ENCODE measurements around the gene ANKRD12. TPM values are rescaled to one million over a fixed set of nuclear protein-coding genes. Genes with fewer than 3 reads are reported as not detected.

ANKRD12 gene
- total RNA-seq (2022; extraction: Qiagen RNA extraction; ENCODE audit: low read depth), result 2.6 to 6.0 TPM (median 4.8 TPM) in 5 replicates

GRCh38 chr18:9136315-9137155, at the start of gene ANKRD12:
Gene ANKRD12 (plus strand): TSS chr18:9136781. CDS start chr18:9182433, 45,652 bp downstream.

GRCh38 chr18:9102508-9103375, 33.8 kb upstream of the ANKRD12 start, which contains the start of gene NDUFV2:
Gene NDUFV2 (plus strand): TSS chr18:9102699. CDS start chr18:9102744, 45 bp downstream.

GRCh38 chr18:9334329-9334972, 197.9 kb downstream of the ANKRD12 start, which contains the start of gene TWSG1:
Gene TWSG1 (plus strand): TSS chr18:9334773. CDS start chr18:9337230, 2,457 bp downstream.

Other genes with a start within 250 kb of the ANKRD12 start
- gene NDUFV2, start 34.1 kb upstream of the ANKRD12 start, total RNA-seq (2022; extraction: Qiagen RNA extraction; ENCODE audit: low read depth), result 113 to 161 TPM (median 117 TPM) in 5 replicates
- 10.3 to 20.2 TPM (median 16.8 TPM) in 5 replicates for gene TWSG1, start 198.0 kb downstream of the ANKRD12 start, total RNA-seq (2022; extraction: Qiagen RNA extraction; ENCODE audit: low read depth)

All from A549 treated with ZK216348 at 1 μM for 4 hours (cell line).